SK-N-SH (cell line): ENCODE data around the gene PAFAH1B1. TPM values are rescaled to one million over a fixed set of nuclear protein-coding genes. Genes with fewer than 3 reads are reported as not detected.
"Not testable (repeated sequence)": the region's sequence is repeated elsewhere in the genome, so short reads cannot be mapped to it uniquely, and the experiment has no call there.

Experiments
- CTCF ChIA-PET: fragments of 300-600, 350-600 bp; formaldehyde crosslinking; extraction: SDS; loops from one replicate; lab custom pipeline; 2021; lab: Yijun Ruan, JAX
- POLR2A ChIA-PET: fragments of 350-600 bp; sonication (Branson Sonifier 250); formaldehyde crosslinking; extraction: SDS; loops from one replicate; lab custom pipeline; 2020; ENCODE audit warnings: antibody characterized with exemption, inconsistent platforms; lab: Yijun Ruan, JAX
- DNase-seq: peaks from one replicate; pipeline ENCODE4 v3.0.0; 2012
- H2AFZ ChIP-seq: fragments of 200-600 bp; sonication (generic); 2 replicates; pipeline ENCODE4 v1.8.1; 2016; ENCODE audit warnings: antibody characterized with exemption, mild to moderate bottlenecking, low read depth
- H3F3A ChIP-seq: fragments of 200-600 bp; sonication (generic); replicated peaks from 2 replicates; pipeline ENCODE3; 2016; ENCODE audit warnings: antibody characterized with exemption, mild to moderate bottlenecking; ENCODE audit not compliant: insufficient read depth
- H3K27ac ChIP-seq, 2 experiments: fragments of 200-500 bp in 1 of 2; fragments of 200-600 bp in 1 of 2; sonication (Bioruptor generic) in 1 of 2; sonication (generic), shearing (Covaris generic) in 1 of 2; 2 replicates each; pipeline versions ENCODE4 v1.5.1 to v1.6.1; 2014 to 2016; ENCODE audit warnings: low read depth in 2 of 2, inconsistent platforms in 1 of 2, low read length in 1 of 2, mild to moderate bottlenecking in 1 of 2, mixed read lengths in 1 of 2
- H3K27me3 ChIP-seq: fragments of 200-600 bp; sonication (generic), shearing (Covaris generic); 2 replicates; pipeline ENCODE4 v1.6.1; 2016; ENCODE audit warnings: mixed run types; ENCODE audit not compliant: insufficient read depth
- H3K36me3 ChIP-seq, 2 experiments: fragments of 200-500 bp in 1 of 2; fragments of 200-600 bp in 1 of 2; sonication (Bioruptor generic) in 1 of 2; sonication (generic) in 1 of 2; replicated peaks in 1 of 2; 2 replicates each; pipeline versions ENCODE3 to v1.5.1; 2014 to 2016; ENCODE audit warnings: low read length in 1 of 2, mild to moderate bottlenecking in 1 of 2; ENCODE audit not compliant: insufficient read depth in 2 of 2, control insufficient read depth in 1 of 2
- H3K4me1 ChIP-seq, 2 experiments: fragments of 200-500 bp in 1 of 2; fragments of 200-600 bp in 1 of 2; sonication (Bioruptor generic) in 1 of 2; sonication (generic), shearing (Covaris generic) in 1 of 2; 2 replicates each; pipeline versions ENCODE4 v1.5.1 to v1.6.1; 2014 to 2016; ENCODE audit warnings: low read depth in 1 of 2, low read length in 1 of 2, mixed run types in 1 of 2; ENCODE audit not compliant: insufficient read depth in 2 of 2, control insufficient read depth in 1 of 2
- H3K4me2 ChIP-seq: fragments of 200-600 bp; sonication (generic), shearing (Covaris generic); 2 replicates; pipeline ENCODE4 v1.6.1; 2017; ENCODE audit warnings: mixed run types
- H3K4me3 ChIP-seq, 2 experiments: fragments of 200-500 bp in 1 of 2; fragments of 200-600 bp in 1 of 2; sonication (Bioruptor generic) in 1 of 2; sonication (generic), shearing (Covaris generic) in 1 of 2; 2 replicates each; pipeline versions ENCODE4 v1.5.1 to v1.8.1; 2014 to 2016; ENCODE audit warnings: low read depth in 2 of 2, inconsistent platforms in 1 of 2, low read length in 1 of 2, mild to moderate bottlenecking in 1 of 2, mixed read lengths in 1 of 2, moderate library complexity in 1 of 2
- H3K79me2 ChIP-seq: fragments of 200-600 bp; sonication (generic); 2 replicates; pipeline ENCODE4 v1.8.1; 2017; ENCODE audit warnings: mild to moderate bottlenecking; ENCODE audit not compliant: insufficient read depth
- H3K9ac ChIP-seq: fragments of 200-600 bp; sonication (generic); 2 replicates; pipeline ENCODE4 v1.6.1; 2017; ENCODE audit warnings: mixed run types
- H3K9me2 ChIP-seq: fragments of 200-600 bp; sonication (generic); 2 replicates; pipeline ENCODE4 v1.6.1; 2017; ENCODE audit warnings: mixed run types
- H3K9me3 ChIP-seq: fragments of 200-600 bp; sonication (generic); 2 replicates; pipeline ENCODE4 v1.6.1; 2017; ENCODE audit warnings: mixed run types, mild to moderate bottlenecking, moderate library complexity
- H4K20me1 ChIP-seq: fragments of 200-600 bp; sonication (generic); 2 replicates; pipeline ENCODE4 v1.6.1; 2017; ENCODE audit warnings: mild to moderate bottlenecking, mixed run types; ENCODE audit not compliant: insufficient read depth
- CHD2 ChIP-seq: fragments of 150-350 bp; IDR thresholded peaks from 2 replicates; pipeline ENCODE4 v1.6.1; 2018; ENCODE audit warnings: low read length; ENCODE audit not compliant: partially characterized antibody
- ELF1 ChIP-seq: IDR thresholded peaks from 2 replicates; pipeline ENCODE4 v1.4.0; 2012
- EZH2phosphoT487 ChIP-seq: fragments of 200-600 bp; sonication (generic); IDR thresholded peaks from 2 replicates; pipeline ENCODE4 v1.6.1; 2017; ENCODE audit warnings: low read depth, mixed run types, mild to moderate bottlenecking, antibody characterized with exemption, moderate library complexity, borderline replicate concordance
- FOSL2 ChIP-seq: IDR thresholded peaks from 2 replicates; pipeline ENCODE4 v1.4.0; 2012; ENCODE audit warnings: low read depth, mild to moderate bottlenecking, moderate library complexity, borderline replicate concordance
- FOXJ3 ChIP-seq: sonication (generic); formaldehyde crosslinking; IDR thresholded peaks from 2 replicates; pipeline ENCODE4 v1.5.1; 2020; ENCODE audit warnings: mild to moderate bottlenecking, missing genetic modification reagents
- FOXM1 ChIP-seq: IDR thresholded peaks from 2 replicates; pipeline ENCODE4 v1.4.0; 2012; ENCODE audit warnings: low read depth, mild to moderate bottlenecking
- GABPA ChIP-seq: IDR thresholded peaks from 2 replicates; pipeline ENCODE4 v1.4.0; 2012; ENCODE audit warnings: low read depth, mild to moderate bottlenecking
- GATA2 ChIP-seq: sonication (generic); formaldehyde crosslinking; IDR thresholded peaks from 2 replicates; pipeline ENCODE4 v1.5.0; 2020; ENCODE audit warnings: mild to moderate bottlenecking, missing genetic modification reagents
- MEF2A ChIP-seq: IDR thresholded peaks from 2 replicates; pipeline ENCODE4 v1.4.0; 2012; ENCODE audit warnings: low read depth, borderline replicate concordance
- NFIC ChIP-seq: IDR thresholded peaks from 2 replicates; pipeline ENCODE4 v1.4.0; 2012; ENCODE audit warnings: borderline replicate concordance
- PBX3 ChIP-seq: IDR thresholded peaks from 2 replicates; pipeline ENCODE4; 2012
- POLR2AphosphoS5 ChIP-seq: IDR thresholded peaks from 2 replicates; pipeline ENCODE4 v1.6.1; 2012; ENCODE audit warnings: low read depth, low read length
- RAD21 ChIP-seq: IDR thresholded peaks from 2 replicates; pipeline ENCODE4 v1.6.1; 2012; ENCODE audit warnings: mild to moderate bottlenecking, low read length
- RCOR1 ChIP-seq: fragments of 150-350 bp; IDR thresholded peaks from 2 replicates; pipeline ENCODE4 v1.6.1; 2017; ENCODE audit warnings: antibody characterized with exemption, low read length
- RFX5 ChIP-seq: IDR thresholded peaks from 2 replicates; pipeline ENCODE4 v1.6.1; 2012; ENCODE audit warnings: mild to moderate bottlenecking, improper control_type of control experiment, low read length
- RXRA ChIP-seq: IDR thresholded peaks from 2 replicates; pipeline ENCODE4 v1.4.0; 2012; ENCODE audit warnings: low read depth, mild to moderate bottlenecking, borderline replicate concordance
- SIN3A ChIP-seq: IDR thresholded peaks from 2 replicates; pipeline ENCODE4 v1.6.1; 2012; ENCODE audit warnings: low read depth, mild to moderate bottlenecking, low read length, moderate library complexity, borderline replicate concordance
- SMC3 ChIP-seq: IDR thresholded peaks from 2 replicates; pipeline ENCODE4 v1.6.1; 2012; ENCODE audit warnings: low read depth, low read length, improper control_type of control experiment
- TAF1 ChIP-seq: IDR thresholded peaks from 2 replicates; pipeline ENCODE4 v1.6.1; 2012; ENCODE audit warnings: low read depth, mild to moderate bottlenecking, low read length, moderate library complexity, borderline replicate concordance
- YY1 ChIP-seq: IDR thresholded peaks from 2 replicates; pipeline ENCODE4 v1.4.0; 2012; ENCODE audit warnings: low read depth, mild to moderate bottlenecking
- WGBS: methylation state at CpG from one replicate; pipeline ENCODE4 v1.1.6; 2017; ENCODE audit warnings: low lambda C conversion rate; 5-methylcytosine and 5-hydroxymethylcytosine counted together
- polyA plus RNA-seq, 3 experiments: library from polyadenylated mRNA; depleted of rRNA; stranded (reverse); fragments of >200 nt; gene quantifications; 2 replicates each; pipeline ENCODE4 v1.2.3, GENCODE V29; 2012

Gene PAFAH1B1
- polyA plus RNA-seq, 1 of the 3 experiments (the other 2 are of a cell fraction), result 37.3 TPM

- Histone ChIP-seq H3K36me3 (no peaks in the 10 kb centered on the region), H3K9ac (no peak overlapping the region), H3K79me2 (no peaks in the 10 kb centered on the region), H4K20me1 (no peaks in the 10 kb centered on the region), H2AFZ (no peak overlapping the region), H3K9me2 (no peaks in the 10 kb centered on the region), H3K9me3 (no peaks in the 10 kb centered on the region), H3K4me2 (no peak overlapping the region), H3K4me1 (no peaks in the 10 kb centered on the region), H3F3A (no peaks in the 10 kb centered on the region), H3K4me3 (no peak overlapping the region), H3K27ac (no peak overlapping the region), H3K27me3 (no peaks in the 10 kb centered on the region)
- CTCF ChIA-PET, result no interaction called here
- no peak for TF ChIP-seq RXRA
- no peak for TF ChIP-seq FOSL2
- no peak for TF ChIP-seq POLR2AphosphoS5
- TF ChIP-seq RFX5, result no peak
- TF ChIP-seq SMC3, result no peak
- TF ChIP-seq NFIC, result no peak
- no peak for TF ChIP-seq RAD21
- no peak for TF ChIP-seq RCOR1
- no peak for DNase-seq
- 64% methylated on average over 3 of the region's 3 CpGs for WGBS
- POLR2A ChIA-PET, result no interaction called here
These were observed 27.4 kb upstream of the PAFAH1B1 start for GRCh38 chr17:2566056-2566455.

- Histone ChIP-seq H3K9me2 (no peaks in the 10 kb centered on the region), H3K79me2 (no peaks in the 10 kb centered on the region), H3K9ac (no peak overlapping the region), H3K4me1 (no peaks in the 10 kb centered on the region), H3K36me3 (no peaks in the 10 kb centered on the region), H3K4me2 (no peak overlapping the region), H3K9me3 (no peaks in the 10 kb centered on the region), H4K20me1 (no peaks in the 10 kb centered on the region), H3K27me3 (no peaks in the 10 kb centered on the region; the same call in 1 of the 2 replicates), H3K27ac (no peak overlapping the region), H3K4me3 (no peak overlapping the region), H2AFZ (no peak overlapping the region), H3F3A (no peaks in the 10 kb centered on the region)
- POLR2A ChIA-PET, result no interaction called here
- WGBS, result 44% methylated on average over 4 of the region's 4 CpGs
- DNase-seq, result no peak
- TF ChIP-seq NFIC (no peak), GATA2 (CRISPR knock-in tag) (no peak), FOXM1 (no peak), RAD21 (no peak), EZH2phosphoT487 (no peak), SIN3A (no peak), MEF2A (no peak), FOXJ3 (CRISPR knock-in tag) (no peak), TAF1 (no peak), YY1 (no peak), PBX3 (no peak), FOSL2 (no peak), RXRA (no peak), GABPA (no peak), CHD2 (no peak), ELF1 (no peak), POLR2AphosphoS5 (no peak)
- CTCF ChIA-PET, result no interaction called here
These were observed 21.7 kb upstream of the PAFAH1B1 start for GRCh38 chr17:2571523-2572303.

- H3F3A ChIP-seq, CTCF ChIA-PET, POLR2A ChIA-PET, H3K9ac ChIP-seq, H3K9me3 ChIP-seq, DNase-seq, H3K4me2 ChIP-seq, H3K36me3 ChIP-seq, H3K27me3 ChIP-seq, H3K79me2 ChIP-seq, H3K27ac ChIP-seq, H3K4me1 ChIP-seq, H3K4me3 ChIP-seq, H2AFZ ChIP-seq, H3K9me2 ChIP-seq, H4K20me1 ChIP-seq: not testable (repeated sequence)
- WGBS, result 72% methylated on average over 7 of the region's 7 CpGs
These were observed 21.2 kb upstream of the PAFAH1B1 start for GRCh38 chr17:2572304-2572609.
